Smooth muscle cell (in vitro differentiated cells): Measurements from ENCODE around the gene SLC39A11. TPM values are rescaled to one million over a fixed set of nuclear protein-coding genes. Genes with fewer than 3 reads are reported as not detected.

ENCODE experiments used
- DNase-seq: peaks from one replicate; lab custom pipeline; 2025; ENCODE audit not compliant: unreplicated experiment; lab: John Stamatoyannopoulos, UW
- H2AFZ ChIP-seq: fragments of 200-600 bp; sonication (generic); 2 replicates; pipeline ENCODE4 v1.6.0; 2016; ENCODE audit warnings: antibody characterized with exemption, low read depth, mild to moderate bottlenecking
- H3F3A ChIP-seq: fragments of 200-600 bp; sonication (generic); 2 replicates; pipeline ENCODE4 v1.6.0; 2017; ENCODE audit warnings: antibody characterized with exemption, low read depth
- H3K27ac ChIP-seq: fragments of 200-600 bp; sonication (generic); 2 replicates; pipeline ENCODE4 v1.5.1; 2016; ENCODE audit warnings: low read depth, mild to moderate bottlenecking
- H3K27me3 ChIP-seq: fragments of 200-600 bp; sonication (generic); 2 replicates; pipeline ENCODE4 v1.6.1; 2016; ENCODE audit warnings: low read depth, mild to moderate bottlenecking
- H3K36me3 ChIP-seq: fragments of 200-600 bp; sonication (generic); 2 replicates; pipeline ENCODE4 v1.5.1; 2016; ENCODE audit warnings: low read depth
- H3K4me1 ChIP-seq: fragments of 200-600 bp; sonication (generic); 2 replicates; pipeline ENCODE4 v1.5.1; 2016; ENCODE audit warnings: low read depth
- H3K4me2 ChIP-seq: fragments of 200-600 bp; sonication (generic); 2 replicates; pipeline ENCODE4 v1.6.0; 2016; ENCODE audit warnings: mild to moderate bottlenecking
- H3K4me3 ChIP-seq: fragments of 200-600 bp; sonication (generic); 2 replicates; pipeline ENCODE4 v1.5.1; 2016; ENCODE audit warnings: mild to moderate bottlenecking
- H3K79me2 ChIP-seq: fragments of 200-600 bp; sonication (generic); 2 replicates; pipeline ENCODE4 v1.6.0; 2016; ENCODE audit warnings: low read depth, mild to moderate bottlenecking
- H3K9ac ChIP-seq: fragments of 200-600 bp; sonication (generic); 2 replicates; pipeline ENCODE4 v1.6.0; 2016; ENCODE audit warnings: low read depth
- H3K9me3 ChIP-seq: fragments of 200-600 bp; sonication (generic); replicated peaks from 2 replicates; pipeline ENCODE4 v1.5.1; 2016; ENCODE audit warnings: low read depth
- H4K20me1 ChIP-seq: fragments of 200-600 bp; sonication (generic); 2 replicates; pipeline ENCODE4 v1.6.0; 2016; ENCODE audit warnings: low read depth
- CTCF ChIP-seq: fragments of 200-600 bp; sonication (generic); IDR thresholded peaks from 2 replicates; pipeline ENCODE4 v1.5.1; 2017; ENCODE audit warnings: borderline replicate concordance, mild to moderate bottlenecking, antibody characterized with exemption; ENCODE audit not compliant: insufficient read depth, poor library complexity, severe bottlenecking
- WGBS: methylation state at CpG from one replicate; pipeline ENCODE4 v1.1.7; 2016; ENCODE audit warnings: low lambda C conversion rate; 5-methylcytosine and 5-hydroxymethylcytosine counted together
- polyA plus RNA-seq: library from polyadenylated mRNA; unstranded; fragments of >200 nt; fragmentation: Nextera tagmentation; extraction: Ambion mirVana; gene quantifications from 2 replicates; pipeline ENCODE4 v1.2.1, GENCODE V29; 2016
- total RNA-seq: library from RNA; depleted of rRNA; stranded (reverse); fragments of >200 nt; gene quantifications from 2 replicates; pipeline ENCODE4 v1.2.3, GENCODE V29; 2014

The SLC39A11 gene
- total and polyA plus RNA-seq, 2 experiments from 2014 or later = 9.2 to 36.7 TPM

- H3K27me3 ChIP-seq = no peaks in the 10 kb centered on the region
- H3K27ac ChIP-seq = no peak overlapping the region
- H3K4me1 ChIP-seq = peaks cover under 1% of the 10 kb centered on the region
- no peak overlapping the region for H3K4me2 ChIP-seq
- H3K9me3 ChIP-seq = no peaks in the 10 kb centered on the region
- TF ChIP-seq CTCF = no peak
- H3K4me3 ChIP-seq = no peak overlapping the region
- no peaks in the 10 kb centered on the region for H3K36me3 ChIP-seq
- WGBS = 81% methylated on average over 6 of the region's 6 CpGs
- H3K79me2 ChIP-seq = no peaks in the 10 kb centered on the region
- H3K9ac ChIP-seq = no peak overlapping the region
- no peak for DNase-seq
- H4K20me1 ChIP-seq = no peaks in the 10 kb centered on the region
- H2AFZ ChIP-seq = no peak overlapping the region
- H3F3A ChIP-seq = no peaks in the 10 kb centered on the region
Observed at GRCh38 chr17:73025041-73025560, 67.4 kb downstream of the SLC39A11 start.

- H3K4me3 ChIP-seq = no peak overlapping the region
- H4K20me1 ChIP-seq = no peaks in the 10 kb centered on the region
- no peak overlapping the region for H3K9ac ChIP-seq
- H3K27ac ChIP-seq = no peak overlapping the region
- H3K27me3 ChIP-seq = no peaks in the 10 kb centered on the region
- no peaks in the 10 kb centered on the region for H3F3A ChIP-seq
- H3K4me2 ChIP-seq = no peak overlapping the region
- WGBS = 95% methylated on average over 5 of the region's 5 CpGs
- no peaks in the 10 kb centered on the region for H3K4me1 ChIP-seq
- no peak for DNase-seq
- no peaks in the 10 kb centered on the region for H3K79me2 ChIP-seq
- TF ChIP-seq CTCF = no peak
- H3K9me3 ChIP-seq = peaks cover 6% of the 10 kb centered on the region
- no peak overlapping the region for H2AFZ ChIP-seq
- no peaks in the 10 kb centered on the region for H3K36me3 ChIP-seq
Observed at GRCh38 chr17:73023759-73024158, 68.7 kb downstream of the SLC39A11 start.

- WGBS = 92% methylated on average over 2 of the region's 2 CpGs
- TF ChIP-seq CTCF = no peak
Observed at GRCh38 chr17:73022694-73023093, 69.8 kb downstream of the SLC39A11 start.

GRCh38 chr17:73021771-73022170 is 70.7 kb downstream of the SLC39A11 start:
- Histone ChIP-seq H3K79me2 (no peaks in the 10 kb centered on the region), H3K4me2 (no peak overlapping the region), H3K9me3 (peaks cover 9% of the 10 kb centered on the region), H3K4me3 (no peak overlapping the region), H3K9ac (no peak overlapping the region), H4K20me1 (no peaks in the 10 kb centered on the region), H3K27me3 (no peaks in the 10 kb centered on the region), H2AFZ (no peak overlapping the region), H3F3A (peaks cover 6% of the 10 kb centered on the region), H3K4me1 (no peaks in the 10 kb centered on the region), H3K36me3 (no peaks in the 10 kb centered on the region), H3K27ac (no peak overlapping the region)
- no peak for TF ChIP-seq CTCF
- no peak for DNase-seq
- 96% methylated on average over 12 of the region's 12 CpGs for WGBS

More at GRCh38 chr17:73022694-73023093, 69.8 kb downstream of the SLC39A11 start:
- Histone ChIP-seq H3K27me3 (no peaks in the 10 kb centered on the region), H3K36me3 (no peaks in the 10 kb centered on the region), H2AFZ (no peak overlapping the region), H3K4me2 (no peak overlapping the region), H3K27ac (no peak overlapping the region), H4K20me1 (no peaks in the 10 kb centered on the region), H3K79me2 (no peaks in the 10 kb centered on the region), H3K9ac (no peak overlapping the region), H3K4me3 (no peak overlapping the region), H3F3A (peaks cover 6% of the 10 kb centered on the region), H3K4me1 (no peaks in the 10 kb centered on the region), H3K9me3 (peaks cover 9% of the 10 kb centered on the region)
- no peak for DNase-seq
